SU-DHL-6 (cell line): Measurements from ENCODE around the gene SMAD7.

Experiments used
- CTCF ChIP-seq: fragments of 200-600 bp; sonication (generic); IDR thresholded peaks from one replicate; pipeline ENCODE4 v1.5.1; 2017; ENCODE audit warnings: antibody characterized with exemption, mild to moderate bottlenecking, low read length, moderate library complexity; ENCODE audit not compliant: insufficient read depth, poor library complexity, severe bottlenecking
- EZH2phosphoT487 ChIP-seq: fragments of 200-600 bp; sonication (generic), shearing (Covaris generic); conservative IDR thresholded peaks from 2 replicates; pipeline ENCODE4 v1.6.1; 2018; ENCODE audit warnings: mild to moderate bottlenecking, antibody characterized with exemption, low read length, moderate library complexity, mixed read lengths

- TF ChIP-seq CTCF (no peak), EZH2phosphoT487 (no peak)
Measured at GRCh38 chr18:48938827-48939204, 11.9 kb downstream of the SMAD7 start.
